ENCODE results near the gene DLST. TPM values are rescaled to one million over a fixed set of nuclear protein-coding genes. Genes with fewer than 3 reads are reported as not detected.

DLST gene
- total RNA-seq, 2 experiments from 2014 or later = 106 to 119 TPM

DNA sequence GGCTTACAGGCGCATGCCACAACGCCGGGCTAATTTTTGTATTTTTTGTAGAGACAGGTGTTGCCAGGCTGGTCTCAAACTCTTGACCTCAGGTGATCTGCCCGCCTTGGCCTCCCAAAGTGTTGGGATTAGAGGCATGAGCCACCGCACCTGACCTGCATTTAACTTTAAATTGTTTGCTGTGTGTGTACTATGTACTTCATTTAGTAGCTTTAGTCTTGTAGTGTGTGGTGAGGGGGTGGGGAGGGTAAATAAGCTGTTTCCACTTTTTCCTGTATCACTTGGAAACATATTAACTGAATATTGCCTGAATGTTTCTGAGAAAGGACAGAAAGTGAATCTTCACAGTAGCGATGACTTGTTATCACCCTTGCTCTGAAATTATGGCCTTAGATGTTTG, 8.5 kb downstream of the DLST start:
- Mint-ChIP-seq H3K4me1 (peaks cover 39% of the 10 kb centered on the region), H3K9me3 (ENCODE audit: low read depth) (no peaks in the 10 kb centered on the region), H3K4me3 (no peak overlapping the region), H3K36me3 (peaks cover 58% of the 10 kb centered on the region), H3K27ac (no peak overlapping the region), H3K27me3 (no peaks in the 10 kb centered on the region)
- DNase-seq = no peak
- CTCF ChIA-PET = interaction anchor here (0.9 to 26.3 kb wide), 3 partner anchors 15 to 113 kb away, joined by 3 to 680 read pairs (median 49); partner anchors contain the start of gene EIF2B2
- ATAC-seq = no peak

DNA sequence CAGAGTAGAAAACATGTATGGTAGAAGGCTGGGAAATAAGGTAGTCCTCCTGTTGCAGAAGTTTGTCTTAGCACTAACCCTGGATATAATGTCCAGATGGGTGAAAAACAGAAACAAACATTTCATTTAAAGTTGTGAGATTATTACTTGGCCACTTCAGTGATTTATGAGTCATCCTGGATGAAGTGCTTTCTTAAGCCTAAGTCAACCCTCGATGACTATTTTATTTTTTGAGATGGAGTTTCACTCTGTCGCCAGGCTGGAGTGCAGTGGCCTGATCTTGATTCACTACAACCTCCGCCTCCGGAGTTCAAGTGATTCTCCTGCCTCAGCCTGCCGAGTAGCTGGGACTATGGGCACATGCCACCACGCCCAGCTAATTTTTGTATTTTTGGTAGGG, 10.2 kb downstream of the DLST start:
- CTCF ChIA-PET = interaction anchor here (1.1 to 26.3 kb wide), 4 partner anchors 9 to 280 kb away, joined by 3 to 680 read pairs (median 26); partner anchors contain the start of gene LTBP2
- Mint-ChIP-seq H3K27ac (no peak overlapping the region), H3K4me3 (no peak overlapping the region), H3K9me3 (ENCODE audit: low read depth) (no peaks in the 10 kb centered on the region), H3K27me3 (no peaks in the 10 kb centered on the region), H3K4me1 (peaks cover 25% of the 10 kb centered on the region), H3K36me3 (peaks cover 58% of the 10 kb centered on the region)
- ATAC-seq (no peak), DNase-seq (no peak)

DNA sequence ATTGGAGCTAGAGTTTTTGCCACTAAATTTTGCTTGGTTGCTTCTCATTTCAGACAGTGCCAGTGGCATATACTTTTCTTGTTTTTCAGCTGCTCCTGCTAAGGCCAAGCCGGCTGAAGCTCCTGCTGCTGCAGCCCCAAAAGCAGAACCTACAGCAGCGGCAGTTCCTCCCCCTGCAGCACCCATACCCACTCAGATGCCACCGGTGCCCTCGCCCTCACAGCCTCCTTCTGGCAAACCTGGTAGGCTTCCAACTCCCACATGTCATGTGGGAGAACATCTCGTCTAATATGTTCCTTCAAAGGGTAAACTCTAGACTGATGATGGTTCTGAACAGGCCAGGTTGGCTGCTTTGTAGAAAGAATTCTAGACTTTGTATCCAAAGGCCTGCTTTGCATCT, 11.0 kb downstream of the DLST start:
- H3K4me3 Mint-ChIP-seq = no peak overlapping the region
- peaks cover 22% of the 10 kb centered on the region for H3K4me1 Mint-ChIP-seq
- CTCF ChIA-PET = interaction anchor here (1.4 to 26.3 kb wide), 4 partner anchors 10 to 597 kb away, joined by 3 to 680 read pairs (median 26); no protein-coding TSS in a partner anchor
- H3K27me3 Mint-ChIP-seq = no peaks in the 10 kb centered on the region
- H3K36me3 Mint-ChIP-seq = peaks cover 64% of the 10 kb centered on the region
- H3K27ac Mint-ChIP-seq = no peak overlapping the region
- H3K9me3 Mint-ChIP-seq (ENCODE audit: low read depth) = no peaks in the 10 kb centered on the region
- ATAC-seq = no peak
- DNase-seq = no peak

DNA sequence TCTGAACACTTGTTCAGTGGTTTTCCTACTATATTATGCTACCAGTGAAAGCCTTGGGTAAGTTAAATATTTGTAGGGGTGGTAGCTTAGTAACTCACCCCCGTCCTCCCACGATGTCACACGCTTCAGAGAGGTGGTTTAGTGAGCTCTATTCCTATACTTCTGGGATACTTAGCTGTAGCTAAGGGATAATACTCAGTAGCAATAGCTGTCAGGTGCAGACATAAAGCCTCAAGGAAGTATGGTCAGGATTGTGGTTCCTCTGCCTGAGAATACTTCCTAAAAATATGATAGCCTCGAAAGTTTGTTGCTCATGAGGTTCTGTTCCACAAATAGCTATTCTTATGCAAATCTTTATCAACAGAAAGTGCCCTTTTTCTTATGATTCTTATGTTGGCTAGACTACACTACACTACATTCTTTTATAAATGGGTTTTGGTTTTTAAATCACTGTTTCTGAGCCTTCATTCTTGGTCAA, 11.9 kb downstream of the DLST start:
- CTCF ChIA-PET = interaction anchor here (0.8 to 26.3 kb wide), 6 partner anchors 11 to 596 kb away, joined by 3 to 680 read pairs (median 4); no protein-coding TSS in a partner anchor
- DNase-seq (no peak), ATAC-seq (no peak)
- peaks cover 70% of the 10 kb centered on the region for H3K36me3 Mint-ChIP-seq
- H3K4me1 Mint-ChIP-seq = peaks cover 14% of the 10 kb centered on the region
- H3K9me3 Mint-ChIP-seq (ENCODE audit: low read depth) = no peaks in the 10 kb centered on the region
- H3K4me3 Mint-ChIP-seq = no peak overlapping the region
- no peak overlapping the region for H3K27ac Mint-ChIP-seq
- H3K27me3 Mint-ChIP-seq = no peaks in the 10 kb centered on the region

DNA sequence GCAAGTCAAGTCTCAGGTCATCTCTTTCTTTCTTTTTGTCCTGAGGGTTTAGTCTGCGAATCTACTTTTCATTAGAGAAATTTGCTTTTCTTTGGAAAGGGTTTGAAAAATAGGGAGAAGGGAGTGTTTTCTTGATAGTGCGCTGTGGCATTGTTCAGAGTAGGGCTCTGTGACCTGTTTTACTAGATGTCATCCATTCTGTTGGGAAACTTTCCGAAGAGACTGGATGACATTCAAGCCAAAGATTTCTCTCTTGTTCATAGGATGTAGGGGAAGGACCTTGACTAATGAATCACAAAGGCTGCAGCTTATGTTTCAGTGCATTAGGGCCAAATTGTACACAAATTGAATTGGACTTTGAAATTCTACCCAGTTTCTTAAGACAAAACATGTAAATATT, 14.7 kb downstream of the DLST start:
- peaks cover 8% of the 10 kb centered on the region for H3K4me1 Mint-ChIP-seq
- H3K4me3 Mint-ChIP-seq = no peak overlapping the region
- no peak for DNase-seq
- H3K27me3 Mint-ChIP-seq = no peaks in the 10 kb centered on the region
- no peak for ATAC-seq
- H3K9me3 Mint-ChIP-seq (ENCODE audit: low read depth) = no peaks in the 10 kb centered on the region
- H3K27ac Mint-ChIP-seq = no peak overlapping the region
- H3K36me3 Mint-ChIP-seq = peaks cover 77% of the 10 kb centered on the region
- CTCF ChIA-PET = interaction anchor here (1.0 to 26.3 kb wide), 4 partner anchors 8 to 48 kb away, joined by 3 to 680 read pairs (median 16); no protein-coding TSS in a partner anchor

DNA sequence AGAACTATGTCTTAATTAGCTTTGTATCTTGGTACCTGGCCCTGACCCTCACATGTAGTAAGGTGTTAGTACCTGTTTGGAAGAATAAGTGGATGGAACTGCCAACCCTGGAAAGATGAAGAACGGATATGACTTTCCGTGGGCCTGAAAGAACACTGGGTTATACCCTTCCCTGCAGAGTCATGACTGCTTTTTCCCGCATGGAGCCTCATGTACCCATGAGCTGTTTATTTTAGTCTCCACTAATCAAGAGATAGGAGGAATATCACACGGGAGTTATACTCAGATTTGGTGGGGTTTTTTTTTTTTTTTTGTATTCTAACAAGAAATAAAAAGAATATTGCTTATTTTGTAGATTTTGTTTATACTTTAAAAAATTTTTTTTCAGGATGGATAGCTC, 15.9 kb downstream of the DLST start:
- Mint-ChIP-seq H3K27me3 (no peaks in the 10 kb centered on the region), H3K4me1 (peaks cover 8% of the 10 kb centered on the region), H3K36me3 (peaks cover 80% of the 10 kb centered on the region), H3K4me3 (no peak overlapping the region), H3K27ac (no peak overlapping the region), H3K9me3 (ENCODE audit: low read depth) (no peaks in the 10 kb centered on the region)
- no peak for ATAC-seq
- DNase-seq = no peak
- CTCF ChIA-PET = interaction anchor here (1.4 to 26.3 kb wide), 3 partner anchors 9 to 47 kb away, joined by 3 to 680 read pairs (median 28); no protein-coding TSS in a partner anchor

DNA sequence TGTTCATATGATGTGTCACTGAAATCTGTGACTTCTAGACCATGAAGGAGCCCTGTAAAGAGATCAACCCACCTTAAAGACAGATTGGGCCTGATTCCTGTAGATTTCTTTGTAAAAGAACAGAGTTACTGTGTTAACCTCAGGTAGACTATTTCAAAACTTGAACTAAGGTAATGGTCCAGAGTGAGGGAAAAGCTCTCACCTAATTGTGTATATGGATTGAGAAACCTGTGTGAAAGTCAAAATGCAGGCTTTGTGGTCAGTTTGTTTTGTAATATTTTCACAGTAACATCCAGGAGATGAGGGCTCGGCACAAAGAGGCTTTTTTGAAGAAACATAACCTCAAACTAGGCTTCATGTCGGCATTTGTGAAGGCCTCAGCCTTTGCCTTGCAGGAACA, 16.4 kb downstream of the DLST start:
- Mint-ChIP-seq H3K36me3 (peaks cover 79% of the 10 kb centered on the region), H3K4me3 (no peak overlapping the region), H3K4me1 (peaks cover 5% of the 10 kb centered on the region), H3K27ac (no peak overlapping the region), H3K27me3 (no peaks in the 10 kb centered on the region), H3K9me3 (ENCODE audit: low read depth) (no peaks in the 10 kb centered on the region)
- ATAC-seq = no peak
- no peak for DNase-seq
- CTCF ChIA-PET = interaction anchor here (3.6 to 26.3 kb wide), 2 partner anchors 8 to 38 kb away, joined by 28 to 680 read pairs; no protein-coding TSS in a partner anchor

DNA sequence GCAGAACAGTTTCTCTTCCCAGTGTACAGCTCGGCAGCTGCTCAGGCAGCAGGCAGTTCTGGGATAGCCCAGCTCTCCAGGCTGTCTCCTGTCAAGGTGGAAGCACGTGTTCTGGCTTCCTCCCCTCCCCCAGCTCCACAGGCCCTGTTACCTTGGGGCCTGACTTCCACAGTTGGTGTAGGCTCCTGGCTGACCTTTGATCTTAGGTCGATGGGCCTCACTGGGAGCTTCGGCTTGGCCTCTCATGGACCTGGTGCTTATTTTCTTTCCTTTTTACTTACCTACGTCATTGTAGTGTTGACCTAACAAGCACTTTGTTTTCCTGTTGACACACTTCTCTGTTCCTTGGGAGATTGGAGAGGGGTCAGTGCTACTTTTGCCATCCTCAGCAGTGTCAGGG, 17.0 kb downstream of the DLST start:
- no peak overlapping the region for H3K27ac Mint-ChIP-seq
- CTCF ChIA-PET = interaction anchor here (26.3 kb wide), 1 partner anchor 39 kb away, joined by 680 read pairs; no protein-coding TSS in a partner anchor
- H3K27me3 Mint-ChIP-seq = no peaks in the 10 kb centered on the region
- DNase-seq (no peak), ATAC-seq (no peak)
- H3K4me1 Mint-ChIP-seq = peaks cover under 1% of the 10 kb centered on the region
- no peaks in the 10 kb centered on the region for H3K9me3 Mint-ChIP-seq (ENCODE audit: low read depth)
- no peak overlapping the region for H3K4me3 Mint-ChIP-seq
- H3K36me3 Mint-ChIP-seq = peaks cover 75% of the 10 kb centered on the region

DNA sequence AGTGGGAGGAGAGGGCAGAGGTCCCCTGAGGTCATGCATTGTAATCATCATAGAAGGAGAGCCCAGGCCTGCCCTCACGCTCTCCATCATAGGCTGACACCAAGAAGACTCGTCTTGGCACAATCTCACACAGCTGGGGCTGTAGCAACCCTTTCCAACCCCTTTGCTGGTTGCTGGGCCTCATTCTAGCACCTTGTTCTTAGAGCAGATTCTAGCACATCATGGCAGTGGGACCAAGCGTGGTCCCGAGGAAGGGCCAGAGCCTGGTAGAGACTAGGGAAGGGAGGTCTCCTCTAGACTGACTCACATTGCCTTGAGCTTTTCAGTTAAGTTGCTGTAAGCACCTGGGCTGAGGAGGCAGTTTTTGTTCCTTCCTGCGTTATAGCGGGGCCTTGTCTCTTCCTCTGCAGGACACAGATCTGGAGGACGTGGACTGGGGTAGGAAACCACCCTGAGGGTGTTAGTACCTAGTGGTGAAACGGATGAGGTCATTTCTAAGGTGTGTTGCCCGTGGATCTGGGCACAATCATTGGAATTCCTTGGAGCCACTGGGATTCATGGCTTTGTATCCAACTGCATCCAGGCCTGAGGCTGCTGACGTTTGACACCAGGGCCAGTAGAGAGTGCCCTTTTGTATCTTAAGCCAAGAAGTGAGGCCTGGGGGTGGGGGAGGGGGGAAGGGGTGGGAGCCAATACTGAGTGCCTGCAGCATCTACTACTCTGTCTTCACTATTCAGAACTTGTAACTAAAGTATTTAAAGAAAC, 21.4 kb downstream of the DLST start:
- Mint-ChIP-seq H3K4me3 (no peak overlapping the region), H3K4me1 (no peaks in the 10 kb centered on the region), H3K36me3 (peaks cover 45% of the 10 kb centered on the region), H3K27ac (no peak overlapping the region), H3K9me3 (ENCODE audit: low read depth) (no peaks in the 10 kb centered on the region), H3K27me3 (no peaks in the 10 kb centered on the region)
- no peak for ATAC-seq
- CTCF ChIA-PET = interaction anchor here (4.0 to 26.3 kb wide), 2 partner anchors 28 to 43 kb away, joined by 84 to 680 read pairs; partner anchors contain the start of gene PROX2
- DNase-seq = no peak

DNA sequence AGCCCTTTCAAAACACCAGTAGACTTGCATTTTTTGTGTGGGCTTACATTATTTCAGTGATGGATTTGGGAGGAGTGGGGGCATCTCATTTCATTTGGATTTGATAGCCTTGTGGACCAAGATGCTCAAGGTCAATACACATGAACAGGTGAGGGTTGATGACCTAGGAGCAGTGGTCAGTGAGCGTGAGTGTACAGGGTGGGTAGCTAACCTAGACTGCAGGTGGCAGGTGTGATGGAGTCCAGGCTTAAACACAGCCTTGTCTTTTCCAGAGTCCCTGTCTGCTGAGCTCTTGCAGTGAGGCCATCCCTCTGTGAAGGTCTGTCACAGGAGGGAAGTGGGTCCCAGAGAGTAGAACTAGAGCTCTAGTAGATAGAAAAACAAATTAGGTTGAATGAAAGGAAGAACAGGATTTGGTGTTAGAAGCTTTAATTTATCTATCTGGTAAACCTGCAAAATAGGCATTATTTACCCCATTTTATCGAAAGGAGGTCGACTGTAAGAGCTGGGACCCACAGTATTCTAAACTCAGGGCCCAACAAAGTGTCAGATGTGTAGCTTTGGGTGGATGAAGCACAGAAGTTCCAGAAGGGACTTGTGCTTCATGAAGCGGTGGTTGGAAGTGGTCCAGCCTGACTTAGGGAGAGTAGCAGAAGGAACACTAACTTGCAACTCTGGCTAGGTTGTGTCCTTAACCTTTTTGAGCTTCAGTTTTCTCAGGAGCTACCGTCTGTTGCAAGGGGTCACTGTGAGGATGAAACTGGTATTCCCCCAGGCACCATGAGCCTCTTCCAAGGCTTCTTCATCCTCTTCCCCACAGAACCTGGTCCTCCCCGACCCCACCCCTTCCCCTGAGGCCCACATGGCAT, 23.2 kb downstream of the DLST start:
- peak overlapping the region; percentile 20 for H3K27ac Mint-ChIP-seq
- no peak for ATAC-seq
- peaks cover 27% of the 10 kb centered on the region for H3K36me3 Mint-ChIP-seq
- H3K27me3 Mint-ChIP-seq = no peaks in the 10 kb centered on the region
- no peaks in the 10 kb centered on the region for H3K4me1 Mint-ChIP-seq
- no peak for DNase-seq
- no peaks in the 10 kb centered on the region for H3K9me3 Mint-ChIP-seq (ENCODE audit: low read depth)
- no peak overlapping the region for H3K4me3 Mint-ChIP-seq
- CTCF ChIA-PET = interaction anchor here (0.8 to 26.3 kb wide), 24 partner anchors 8 to 295 kb away, joined by 3 to 680 read pairs (median 5); partner anchors contain the start of genes DLST, LTBP2, PROX2 and RPS6KL1

DNA sequence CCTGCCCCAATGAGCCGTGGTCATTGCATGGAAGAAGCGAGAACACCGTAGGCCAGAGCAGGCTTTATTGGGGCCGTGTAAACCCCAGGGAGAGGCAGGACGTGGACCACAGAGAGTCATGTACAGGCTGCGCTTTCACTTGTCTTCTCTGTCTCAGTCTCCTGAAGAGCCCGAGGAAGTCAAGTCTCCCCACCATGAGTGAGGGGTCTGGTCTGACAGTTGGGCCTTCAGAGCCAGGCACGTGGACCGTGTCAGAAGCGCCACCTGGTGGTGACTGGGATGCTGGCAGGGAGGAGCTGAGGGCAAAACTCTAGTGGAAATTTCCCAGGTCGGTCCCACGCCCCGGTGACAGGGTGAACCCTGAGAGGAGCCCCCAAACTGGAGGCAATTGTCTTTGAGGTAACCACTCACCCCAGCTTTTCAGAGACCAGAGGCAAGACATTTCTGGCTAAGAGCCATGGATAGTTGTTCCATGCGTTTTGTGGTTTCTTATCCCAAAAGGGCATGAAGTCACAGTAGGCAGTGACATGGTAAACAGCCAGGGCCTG, 24.0 kb downstream of the DLST start:
- Mint-ChIP-seq H3K4me1 (no peaks in the 10 kb centered on the region), H3K4me3 (no peak overlapping the region), H3K9me3 (ENCODE audit: low read depth) (no peaks in the 10 kb centered on the region), H3K27me3 (no peaks in the 10 kb centered on the region), H3K36me3 (peaks cover 21% of the 10 kb centered on the region), H3K27ac (peak overlapping the region; percentile 56)
- ATAC-seq (peak; percentile 80), DNase-seq (peak; percentile 80)
- CTCF ChIA-PET = interaction anchor here (0.5 to 26.3 kb wide), 37 partner anchors 9 to 398 kb away, joined by 3 to 680 read pairs (median 5); partner anchors contain the start of genes ACYP1, DLST, LTBP2 and PGF

DNA sequence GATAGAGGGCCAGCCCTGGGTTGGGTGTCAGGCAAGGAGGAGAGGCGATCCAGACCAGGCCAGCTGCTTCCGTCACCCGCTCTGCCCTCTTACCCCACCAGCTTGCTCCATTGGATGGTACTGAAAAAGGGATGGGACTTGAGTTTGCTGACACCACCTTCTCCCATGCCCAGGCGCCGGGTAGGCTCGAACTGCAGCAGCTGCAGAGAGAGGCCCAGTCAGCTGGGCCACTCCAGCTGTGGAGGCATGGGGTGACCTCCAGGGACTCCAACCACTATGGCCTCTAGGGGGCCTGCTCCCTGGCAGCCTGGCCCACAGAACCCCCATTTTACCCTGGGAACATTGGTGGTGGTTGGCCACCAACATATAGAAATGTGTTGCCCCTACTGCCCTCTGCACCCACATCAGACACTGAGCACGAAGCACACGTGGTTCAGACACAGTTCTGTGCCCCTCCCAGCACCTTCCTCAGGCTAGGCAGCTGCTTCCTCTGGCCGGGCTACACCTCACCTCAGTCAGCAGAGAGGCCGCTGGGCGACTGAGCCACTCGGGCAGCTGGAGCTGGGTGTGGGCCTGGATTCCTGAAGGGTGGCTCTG, 25.3 kb downstream of the DLST start:
- ATAC-seq = no peak
- DNase-seq = no peak
- CTCF ChIA-PET = interaction anchor here (0.6 to 26.3 kb wide), 11 partner anchors 9 to 396 kb away, joined by 3 to 680 read pairs (median 23); partner anchors contain the start of genes DLST and PROX2
- no peaks in the 10 kb centered on the region for H3K9me3 Mint-ChIP-seq (ENCODE audit: low read depth)
- H3K27ac Mint-ChIP-seq = no peak overlapping the region
- H3K27me3 Mint-ChIP-seq = no peaks in the 10 kb centered on the region
- H3K4me3 Mint-ChIP-seq = no peak overlapping the region
- H3K4me1 Mint-ChIP-seq = no peaks in the 10 kb centered on the region
- peaks cover 13% of the 10 kb centered on the region for H3K36me3 Mint-ChIP-seq
